ENCODE data around the gene SENP3. TPM values are rescaled to one million over a fixed set of nuclear protein-coding genes. Genes with fewer than 3 reads are reported as not detected.

Gene SENP3
- total RNA-seq, 6 experiments from 2014 or later, result 12.3 to 33.9 (median 15.1) TPM

GRCh38 chr17:7549401-7550055, 12.2 kb upstream of the SENP3 start:
- H3K4me3 ChIP-seq, result peak overlapping the region; percentile 55 to 71 (median 58)
- WGBS (ENCODE audit: insufficient coverage, low coverage, low lambda C conversion rate, missing lambda C conversion rate), result 48% methylated on average over 8 of the region's 20 CpGs
- no peak for DNase-seq
- TF ChIP-seq POLR2A (IDR thresholded peaks at IDR 0.05) (no peak), CTCF (IDR thresholded peaks at IDR 0.05) (no peak)
- peak; percentile 38 to 54 (median 51) for ATAC-seq
- no peaks in the 10 kb centered on the region for H3K27me3 ChIP-seq
- no peaks in the 10 kb centered on the region for H3K9me3 ChIP-seq
- peak overlapping the region; percentile 53 to 70 (median 68) for H3K27ac ChIP-seq
- H3K36me3 ChIP-seq, result no peaks in the 10 kb centered on the region
- intact Hi-C loops (cut with DNase I), result no loop called here
- H3K4me1 ChIP-seq, result peaks cover 0 to 4% (median 0%) of the 10 kb centered on the region in 4 donors

GRCh38 chr17:7550344-7550743, 11.4 kb upstream of the SENP3 start:
- H3K9me3 ChIP-seq, result no peaks in the 10 kb centered on the region
- ATAC-seq (no peak), DNase-seq (no peak)
- intact Hi-C loops (cut with DNase I), result no loop called here
- no peak overlapping the region for H3K4me3 ChIP-seq
- peaks cover 0 to 4% (median 0%) of the 10 kb centered on the region in 4 donors for H3K4me1 ChIP-seq
- no peaks in the 10 kb centered on the region for H3K27me3 ChIP-seq
- TF ChIP-seq CTCF (IDR thresholded peaks at IDR 0.05) (no peak), POLR2A (IDR thresholded peaks at IDR 0.05) (no peak)
- H3K27ac ChIP-seq, result no peak overlapping the region
- no peaks in the 10 kb centered on the region for H3K36me3 ChIP-seq
- no CpG with 5 or more reads among the region's 6 CpGs for WGBS (ENCODE audit: insufficient coverage, low coverage, low lambda C conversion rate, missing lambda C conversion rate)

GRCh38 chr17:7551396-7551795, 10.3 kb upstream of the SENP3 start:
- Histone ChIP-seq H3K4me3 (no peak overlapping the region), H3K27ac (no peak overlapping the region), H3K36me3 (no peaks in the 10 kb centered on the region), H3K9me3 (no peaks in the 10 kb centered on the region), H3K4me1 (peaks cover 0 to 4% (median 0%) of the 10 kb centered on the region in 4 donors), H3K27me3 (no peaks in the 10 kb centered on the region)
- DNase-seq (no peak), ATAC-seq (no peak)
- no peak for TF ChIP-seq POLR2A (IDR thresholded peaks at IDR 0.05)
- TF ChIP-seq CTCF (IDR thresholded peaks at IDR 0.05), result no peak
- intact Hi-C loops (cut with DNase I), result no loop called here
- 78% methylated on average over 4 of the region's 4 CpGs for WGBS (ENCODE audit: insufficient coverage, low coverage, low lambda C conversion rate, missing lambda C conversion rate)

- Histone ChIP-seq H3K27me3 (no peaks in the 10 kb centered on the region), H3K9me3 (no peaks in the 10 kb centered on the region), H3K4me3 (no peak overlapping the region), H3K4me1 (peaks cover 0 to 4% (median 0%) of the 10 kb centered on the region in 4 donors), H3K27ac (no peak overlapping the region), H3K36me3 (no peaks in the 10 kb centered on the region)
- TF ChIP-seq POLR2A (IDR thresholded peaks at IDR 0.05), result peak; percentile 24
- no peak for TF ChIP-seq CTCF (IDR thresholded peaks at IDR 0.05)
- DNase-seq (no peak), ATAC-seq (peak in 2 of 4 donors; percentile 36 to 48)
- intact Hi-C loops (cut with DNase I), result no loop called here
- 49% methylated on average over 5 of the region's 6 CpGs for WGBS (ENCODE audit: insufficient coverage, low coverage, low lambda C conversion rate, missing lambda C conversion rate)
Observed at GRCh38 chr17:7552621-7553051, 9.1 kb upstream of the SENP3 start.

Data from right lobe of liver (tissue), 6 donors.